Measurements from ENCODE around the gene ATAD2B.
A peak's percentile ranks its signal among the peaks of the same experiment; 100 is the strongest.

The ATAD2B gene

DNA sequence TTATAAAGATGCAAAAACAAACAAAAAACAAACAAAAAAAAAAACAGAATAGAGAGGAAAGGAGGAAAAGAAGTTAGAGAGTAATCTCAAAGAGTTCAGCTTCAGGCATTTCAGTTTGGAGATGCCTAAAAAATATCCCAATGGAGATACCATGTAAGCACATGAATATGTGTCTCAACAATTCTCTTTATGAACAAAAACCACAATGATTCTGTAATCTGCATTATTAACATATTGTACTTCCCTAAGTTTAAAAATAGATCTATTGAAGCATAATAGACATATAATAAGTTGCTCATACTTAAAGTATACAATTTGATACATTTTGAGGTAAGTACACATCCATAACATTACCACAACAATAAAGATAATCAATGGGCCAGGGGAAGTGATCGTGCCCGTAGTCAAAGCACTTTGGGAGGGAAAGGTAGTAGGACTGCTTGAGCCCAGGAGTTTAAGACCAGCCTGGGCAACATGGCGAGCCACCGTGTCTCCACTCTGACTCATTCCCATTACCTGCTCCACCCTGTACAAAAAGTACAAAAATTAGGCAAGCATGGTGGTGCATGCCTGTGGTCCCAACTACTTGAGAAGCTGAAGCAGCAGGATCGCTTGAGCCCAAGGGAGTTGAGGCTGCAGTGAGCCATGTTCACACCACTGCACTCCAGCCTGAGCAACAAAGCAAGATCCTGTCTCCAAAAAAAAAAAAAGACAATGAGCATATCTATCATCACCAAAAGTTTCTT is 158.9 kb downstream of the ATAD2B start:
- Mint-ChIP-seq H3K27me3 (no peaks in the 10 kb centered on the region), H3K27ac (ENCODE audit: low read depth) (no peak overlapping the region), H3K36me3 (ENCODE audit: insufficient read depth) (peaks cover 31% of the 10 kb centered on the region), H3K9me3 (no peaks in the 10 kb centered on the region), H3K4me1 (no peaks in the 10 kb centered on the region), H3K4me3 (no peak overlapping the region)
- DNase-seq (ENCODE audit: low spot score in 2 of 2) (no peak), ATAC-seq (replicated peaks; ENCODE audit: extremely low read depth, poor library complexity, severe bottlenecking) (no peak)

DNA sequence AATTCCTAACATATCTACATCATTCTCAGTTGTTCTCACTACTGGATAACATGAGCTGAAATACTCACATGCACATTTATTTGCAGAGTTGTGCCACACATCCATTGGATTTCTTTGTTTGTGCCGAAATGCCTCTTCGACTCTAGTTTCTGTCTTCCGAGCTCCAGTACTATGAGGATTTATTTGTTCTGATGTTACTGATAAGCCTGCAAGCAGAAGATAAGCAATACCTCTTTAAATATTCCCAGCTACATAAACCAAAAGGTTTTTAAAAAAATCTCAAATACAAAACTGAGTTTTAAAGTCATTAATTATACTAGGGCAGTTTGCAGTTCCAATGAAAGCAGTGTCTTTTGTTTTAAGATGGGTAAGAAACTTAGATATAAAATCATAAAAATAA is 164.8 kb downstream of the ATAD2B start:
- H3K4me3 Mint-ChIP-seq: no peak overlapping the region
- H3K4me1 Mint-ChIP-seq: peaks cover 6% of the 10 kb centered on the region
- ATAC-seq (replicated peaks; ENCODE audit: extremely low read depth, poor library complexity, severe bottlenecking): no peak
- H3K36me3 Mint-ChIP-seq (ENCODE audit: insufficient read depth): peaks cover 28% of the 10 kb centered on the region
- no peak for DNase-seq (ENCODE audit: low spot score in 2 of 2)
- H3K9me3 Mint-ChIP-seq: no peaks in the 10 kb centered on the region
- H3K27me3 Mint-ChIP-seq: no peaks in the 10 kb centered on the region
- H3K27ac Mint-ChIP-seq (ENCODE audit: low read depth): peak overlapping the region; percentile 54

DNA sequence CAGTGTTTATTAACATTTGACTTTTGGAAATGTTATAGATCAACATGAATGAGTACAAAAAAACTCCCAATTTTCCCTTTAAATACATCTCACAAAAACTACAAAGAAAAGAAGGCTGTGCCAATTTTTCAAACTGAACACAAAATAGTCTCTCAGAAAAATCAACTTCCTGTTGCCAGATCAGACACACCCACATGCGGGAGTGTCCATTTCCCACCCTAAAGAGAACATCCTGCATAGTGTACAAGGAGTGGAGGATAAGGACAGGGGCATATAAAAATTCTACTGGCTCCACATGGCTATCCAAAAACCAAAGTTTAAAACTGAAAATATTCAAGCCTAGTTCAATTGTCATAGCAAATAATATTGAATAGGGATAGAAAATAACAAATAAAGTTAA is 165.3 kb downstream of the ATAD2B start:
- H3K36me3 Mint-ChIP-seq (ENCODE audit: insufficient read depth): peaks cover 30% of the 10 kb centered on the region
- no peak overlapping the region for H3K4me3 Mint-ChIP-seq
- DNase-seq (ENCODE audit: low spot score in 2 of 2) (no peak), ATAC-seq (replicated peaks; ENCODE audit: extremely low read depth, poor library complexity, severe bottlenecking) (no peak)
- no peaks in the 10 kb centered on the region for H3K9me3 Mint-ChIP-seq
- H3K4me1 Mint-ChIP-seq: peaks cover 6% of the 10 kb centered on the region
- H3K27ac Mint-ChIP-seq (ENCODE audit: low read depth): no peak overlapping the region
- no peaks in the 10 kb centered on the region for H3K27me3 Mint-ChIP-seq

DNA sequence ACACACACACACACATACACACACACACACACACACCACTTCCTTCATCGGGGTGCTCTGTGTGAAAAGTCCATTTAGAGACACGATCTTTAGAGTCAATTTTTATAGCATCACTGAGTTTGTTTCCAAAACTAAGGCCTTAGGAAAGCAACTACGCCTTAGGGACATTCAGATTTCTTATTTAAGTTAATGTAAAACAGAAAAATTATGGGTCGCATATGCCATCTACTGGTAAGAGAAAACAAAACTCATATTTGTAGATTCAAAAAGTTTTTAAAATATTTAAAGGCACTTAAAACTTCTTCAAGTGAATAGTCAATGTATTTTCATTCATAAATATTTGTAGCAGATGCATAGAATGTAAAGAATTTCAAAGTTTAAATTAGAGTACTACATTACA is 166.2 kb downstream of the ATAD2B start:
- Mint-ChIP-seq H3K4me3 (no peak overlapping the region), H3K27ac (ENCODE audit: low read depth) (no peak overlapping the region), H3K36me3 (ENCODE audit: insufficient read depth) (peaks cover 31% of the 10 kb centered on the region), H3K4me1 (peaks cover 6% of the 10 kb centered on the region), H3K9me3 (no peaks in the 10 kb centered on the region), H3K27me3 (no peaks in the 10 kb centered on the region)
- no peak for ATAC-seq (replicated peaks; ENCODE audit: extremely low read depth, poor library complexity, severe bottlenecking)
- no peak for DNase-seq (ENCODE audit: low spot score in 2 of 2)

DNA sequence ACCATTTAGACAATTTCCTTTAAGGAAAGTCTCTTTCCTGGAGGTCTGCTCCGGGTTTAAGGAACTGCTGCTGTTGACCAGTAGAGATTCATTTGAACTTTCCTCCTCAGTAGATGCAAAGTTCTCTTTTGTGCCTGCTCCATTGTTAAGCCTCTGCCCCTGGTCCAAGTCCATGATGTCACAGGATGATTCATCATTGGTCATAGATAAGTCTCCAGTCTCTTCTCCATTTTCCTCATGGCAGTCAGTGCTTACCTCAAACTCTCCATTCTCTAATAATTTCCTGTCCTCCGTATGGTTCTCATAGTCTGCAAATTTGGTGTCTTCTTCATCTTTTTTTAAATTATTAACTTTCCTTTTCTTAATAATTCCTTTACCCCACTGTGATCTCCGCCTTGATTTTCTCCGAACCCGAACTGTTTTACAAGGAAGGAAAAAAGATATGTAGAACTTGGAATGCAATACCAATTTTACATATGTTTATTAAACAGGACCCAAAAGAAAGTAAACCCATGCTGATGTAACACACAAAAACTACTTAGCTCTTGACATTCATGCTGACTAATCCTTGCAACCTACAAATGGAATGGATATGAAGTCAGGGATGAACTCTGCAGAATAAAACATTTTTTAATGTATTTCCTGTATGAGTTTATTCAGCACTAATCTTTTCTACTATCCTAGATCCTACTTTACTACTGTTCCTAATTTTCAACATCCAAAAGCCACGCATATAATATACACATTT is 169.1 kb downstream of the ATAD2B start:
- ATAC-seq (replicated peaks; ENCODE audit: extremely low read depth, poor library complexity, severe bottlenecking) (no peak), DNase-seq (ENCODE audit: low spot score in 2 of 2) (no peak)
- Mint-ChIP-seq H3K9me3 (no peaks in the 10 kb centered on the region), H3K27ac (ENCODE audit: low read depth) (no peak overlapping the region), H3K27me3 (no peaks in the 10 kb centered on the region), H3K4me1 (peaks cover 6% of the 10 kb centered on the region), H3K4me3 (no peak overlapping the region), H3K36me3 (ENCODE audit: insufficient read depth) (peaks cover 35% of the 10 kb centered on the region)

DNA sequence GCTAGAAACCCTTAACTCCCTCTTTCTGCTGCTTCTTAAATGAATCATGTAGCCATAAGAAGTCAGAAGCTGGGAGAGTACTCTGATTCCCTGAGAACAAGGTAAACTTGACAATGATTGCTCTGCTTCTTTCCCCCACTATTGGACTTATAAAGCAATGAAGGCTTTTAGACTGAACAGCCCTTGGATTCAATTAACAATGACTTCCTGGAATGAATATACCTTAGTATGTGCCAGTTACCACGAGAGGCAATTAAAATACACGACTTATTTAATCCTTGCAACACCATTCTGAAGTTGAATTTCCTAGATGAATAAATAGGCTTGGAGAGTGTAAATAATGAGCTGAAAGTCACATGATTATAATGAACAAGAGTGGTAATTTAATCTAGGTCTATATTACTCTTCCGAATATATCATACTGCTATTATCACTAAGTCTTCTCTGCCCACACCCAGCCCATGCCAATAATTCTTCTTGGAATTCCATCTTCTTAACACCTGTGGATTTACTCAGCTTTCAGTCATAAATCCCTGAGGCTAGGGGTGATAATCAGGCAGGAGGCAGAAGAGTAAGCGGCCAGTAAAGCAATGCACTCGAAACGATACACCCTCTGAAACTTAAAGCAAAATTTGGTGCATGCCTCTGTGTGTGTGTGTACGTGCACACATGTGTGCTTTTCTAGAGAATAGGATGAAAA is 170.2 kb downstream of the ATAD2B start:
- ATAC-seq (replicated peaks; ENCODE audit: extremely low read depth, poor library complexity, severe bottlenecking) (no peak), DNase-seq (ENCODE audit: low spot score in 2 of 2) (no peak)
- peaks cover 4% of the 10 kb centered on the region for H3K4me1 Mint-ChIP-seq
- H3K9me3 Mint-ChIP-seq: no peaks in the 10 kb centered on the region
- H3K27me3 Mint-ChIP-seq: no peaks in the 10 kb centered on the region
- no peak overlapping the region for H3K4me3 Mint-ChIP-seq
- H3K27ac Mint-ChIP-seq (ENCODE audit: low read depth): no peak overlapping the region
- peaks cover 36% of the 10 kb centered on the region for H3K36me3 Mint-ChIP-seq (ENCODE audit: insufficient read depth)

DNA sequence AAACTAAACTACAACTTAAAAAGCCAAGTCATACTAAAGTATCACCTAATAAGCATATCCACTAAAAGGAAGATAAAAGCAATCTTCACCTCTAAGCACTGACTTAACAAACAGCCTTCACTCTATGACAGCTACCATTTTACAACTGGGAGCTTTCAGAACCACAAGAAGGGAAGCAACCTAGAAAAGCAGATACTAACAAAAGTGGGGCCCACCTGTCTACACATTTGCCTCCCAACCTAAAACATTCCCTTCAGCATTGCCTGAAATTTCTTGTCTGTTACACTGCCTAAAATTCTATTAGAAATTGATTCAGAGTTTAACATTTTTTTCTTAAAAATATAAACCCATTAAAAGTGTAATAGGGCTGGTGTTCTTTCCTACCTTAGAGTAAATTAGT is 172.0 kb downstream of the ATAD2B start:
- DNase-seq (ENCODE audit: low spot score in 2 of 2) (no peak), ATAC-seq (replicated peaks; ENCODE audit: extremely low read depth, poor library complexity, severe bottlenecking) (no peak)
- H3K27me3 Mint-ChIP-seq: no peaks in the 10 kb centered on the region
- no peaks in the 10 kb centered on the region for H3K4me1 Mint-ChIP-seq
- H3K4me3 Mint-ChIP-seq: no peak overlapping the region
- H3K9me3 Mint-ChIP-seq: no peaks in the 10 kb centered on the region
- no peak overlapping the region for H3K27ac Mint-ChIP-seq (ENCODE audit: low read depth)
- H3K36me3 Mint-ChIP-seq (ENCODE audit: insufficient read depth): peaks cover 39% of the 10 kb centered on the region

DNA sequence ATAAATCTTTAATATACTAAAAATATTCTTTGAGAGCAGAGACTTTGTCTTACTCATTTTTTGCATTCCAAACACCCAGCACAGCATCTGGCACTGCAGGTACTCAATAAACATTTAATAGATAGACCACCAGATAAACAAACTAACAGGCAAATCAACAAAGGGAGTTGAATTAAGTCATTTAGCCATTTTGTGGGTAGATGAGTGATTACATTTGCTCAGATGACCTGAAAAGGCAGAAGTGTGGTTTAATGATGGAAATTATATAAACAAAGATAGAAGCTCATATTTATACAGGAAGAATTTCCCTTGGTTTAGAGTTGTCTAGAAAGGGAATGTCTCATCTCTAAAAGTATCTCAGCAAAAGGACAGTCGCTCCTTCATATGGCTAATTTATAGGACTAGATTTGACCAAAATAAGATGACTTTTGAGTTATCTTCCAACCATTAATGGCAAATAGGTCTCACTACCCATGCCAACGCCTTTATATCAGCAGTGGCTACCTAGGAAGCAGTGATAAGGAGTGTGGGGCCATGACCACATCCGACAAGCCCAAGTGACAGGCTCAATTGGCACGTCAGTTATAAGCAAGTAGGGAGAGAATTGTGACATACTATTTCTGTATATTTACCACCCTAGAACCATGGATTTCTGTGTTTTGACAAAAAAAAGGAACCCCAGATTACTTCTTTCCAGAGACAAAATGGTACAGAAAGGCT is 173.5 kb downstream of the ATAD2B start:
- H3K36me3 Mint-ChIP-seq (ENCODE audit: insufficient read depth): peaks cover 39% of the 10 kb centered on the region

DNA sequence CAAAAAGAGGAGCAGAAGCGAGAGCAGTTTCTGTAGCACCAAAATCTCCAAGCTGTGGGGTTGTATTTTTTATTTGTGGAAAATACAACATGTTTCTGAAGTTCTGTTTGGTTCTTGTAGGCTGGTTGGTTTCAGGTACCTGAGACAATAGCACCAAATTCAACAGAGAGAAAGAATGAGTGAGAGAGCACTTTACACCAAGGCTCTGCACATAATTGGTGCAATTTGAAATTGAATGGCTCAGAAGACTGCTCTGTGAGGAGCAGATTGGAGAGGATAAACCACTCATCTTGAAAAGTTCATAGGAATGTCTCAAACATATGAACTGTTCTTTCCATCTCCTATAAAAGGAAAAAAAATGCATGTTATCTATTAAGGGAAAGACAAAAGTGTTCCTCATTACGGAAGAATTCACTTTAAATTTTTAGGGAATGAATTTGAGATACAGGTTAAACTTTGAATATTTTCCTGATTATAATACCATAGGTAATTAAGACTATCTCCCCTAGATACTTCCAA is 175.1 kb downstream of the ATAD2B start:
- Mint-ChIP-seq H3K27ac (ENCODE audit: low read depth) (no peak overlapping the region), H3K9me3 (no peaks in the 10 kb centered on the region), H3K36me3 (ENCODE audit: insufficient read depth) (peaks cover 29% of the 10 kb centered on the region), H3K4me1 (no peaks in the 10 kb centered on the region), H3K27me3 (no peaks in the 10 kb centered on the region), H3K4me3 (no peak overlapping the region)
- no peak for DNase-seq (ENCODE audit: low spot score in 2 of 2)
- ATAC-seq (replicated peaks; ENCODE audit: extremely low read depth, poor library complexity, severe bottlenecking): no peak

More for the DNA sequence above, 173.5 kb downstream of the ATAD2B start:
- Mint-ChIP-seq H3K9me3 (no peaks in the 10 kb centered on the region), H3K4me3 (no peak overlapping the region), H3K27me3 (no peaks in the 10 kb centered on the region), H3K4me1 (no peaks in the 10 kb centered on the region), H3K27ac (ENCODE audit: low read depth) (peak overlapping the region; percentile 3)
- ATAC-seq (replicated peaks; ENCODE audit: extremely low read depth, poor library complexity, severe bottlenecking) (no peak), DNase-seq (ENCODE audit: low spot score in 2 of 2) (no peak)

DNA sequence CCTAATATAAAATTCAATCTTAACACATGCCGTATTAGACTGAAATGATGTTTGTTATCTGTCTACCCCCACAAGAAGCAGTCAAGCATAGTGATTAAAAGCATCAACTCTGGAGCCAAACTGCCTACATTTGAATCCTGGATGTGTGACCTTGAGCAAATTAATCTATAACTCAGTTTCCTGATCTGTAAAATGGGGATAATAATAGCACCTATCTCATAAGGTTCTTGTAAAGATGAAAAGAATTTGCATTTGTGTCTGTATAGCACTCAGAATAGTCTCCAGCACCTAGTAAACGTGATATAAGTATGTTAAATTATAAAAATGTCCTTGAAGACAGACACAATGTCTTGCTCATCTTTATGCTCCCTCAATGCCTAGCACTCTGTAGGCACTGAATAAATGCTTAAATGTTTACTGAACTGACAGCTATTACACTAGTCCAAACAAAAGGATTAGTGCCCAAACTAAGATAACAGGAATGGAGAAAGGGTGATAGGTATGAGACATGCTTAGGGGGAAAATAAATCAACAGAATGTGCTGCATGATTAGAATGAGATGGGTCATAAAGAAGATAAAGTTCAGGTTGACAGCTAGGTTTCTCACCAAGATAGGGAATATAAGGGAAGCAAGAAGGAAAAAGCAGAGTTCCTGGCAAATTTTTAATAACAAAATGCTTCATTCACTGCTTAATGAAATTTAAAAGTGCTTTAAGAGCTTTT is 180.6 kb downstream of the ATAD2B start:
- H3K9me3 Mint-ChIP-seq: no peaks in the 10 kb centered on the region
- ATAC-seq (replicated peaks; ENCODE audit: extremely low read depth, poor library complexity, severe bottlenecking): no peak
- no peak overlapping the region for H3K4me3 Mint-ChIP-seq
- peaks cover 9% of the 10 kb centered on the region for H3K36me3 Mint-ChIP-seq (ENCODE audit: insufficient read depth)
- no peaks in the 10 kb centered on the region for H3K27me3 Mint-ChIP-seq
- H3K27ac Mint-ChIP-seq (ENCODE audit: low read depth): no peak overlapping the region
- DNase-seq (ENCODE audit: low spot score in 2 of 2): no peak
- no peaks in the 10 kb centered on the region for H3K4me1 Mint-ChIP-seq

DNA sequence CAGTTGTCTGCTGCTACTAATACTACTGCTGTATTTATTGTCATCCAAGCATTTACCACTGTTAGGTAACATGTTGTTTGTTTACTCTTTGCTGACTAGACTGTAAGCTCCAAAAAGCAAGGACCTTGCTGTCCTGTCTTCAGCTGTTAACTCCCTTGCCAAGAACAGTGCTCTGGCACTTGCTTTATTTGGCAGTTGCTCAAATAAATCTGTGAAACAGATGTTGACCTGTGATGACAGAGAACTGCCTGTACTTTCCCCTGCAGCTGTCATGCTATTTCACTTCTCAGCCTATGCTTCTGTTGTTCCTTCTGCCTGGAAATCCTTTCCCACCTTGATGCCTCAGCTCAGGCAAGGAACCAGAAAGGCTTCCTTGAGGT is 181.2 kb downstream of the ATAD2B start:
- H3K4me3 Mint-ChIP-seq: no peak overlapping the region
- ATAC-seq (replicated peaks; ENCODE audit: extremely low read depth, poor library complexity, severe bottlenecking): no peak

More for the DNA sequence above, 181.2 kb downstream of the ATAD2B start:
- Mint-ChIP-seq H3K9me3 (no peaks in the 10 kb centered on the region), H3K27ac (ENCODE audit: low read depth) (no peak overlapping the region), H3K27me3 (no peaks in the 10 kb centered on the region), H3K36me3 (ENCODE audit: insufficient read depth) (peaks cover 5% of the 10 kb centered on the region), H3K4me1 (no peaks in the 10 kb centered on the region)
- no peak for DNase-seq (ENCODE audit: low spot score in 2 of 2)
